22Rv1 (cell line): ENCODE data around the gene RREB1.

Experiments
- H3K27ac ChIP-seq: fragments of 450-650 bp; 2 replicates; pipeline ENCODE4 v1.5.1; 2017
- CTCF ChIP-seq: fragments of 450-650 bp; IDR thresholded peaks from 2 replicates; pipeline ENCODE4 v1.5.1; 2017; ENCODE audit warnings: mild to moderate bottlenecking
- ZFX ChIP-seq: fragments of 450-650 bp; IDR thresholded peaks from 2 replicates; pipeline ENCODE4 v1.6.1; 2017; ENCODE audit warnings: antibody characterized with exemption, borderline replicate concordance

RREB1 gene

GRCh38 chr6:7267466-7268091 is 159.8 kb downstream of the RREB1 start:
- TF ChIP-seq ZFX (no peak), CTCF (no peak)
- H3K27ac ChIP-seq = no peak overlapping the region

- H3K27ac ChIP-seq = no peak overlapping the region
- TF ChIP-seq ZFX = no peak
- TF ChIP-seq CTCF = no peak
These were observed 160.6 kb downstream of the RREB1 start for GRCh38 chr6:7268362-7268761.

GRCh38 chr6:7268816-7269555 is 161.2 kb downstream of the RREB1 start:
- TF ChIP-seq ZFX = no peak
- no peak for TF ChIP-seq CTCF
- no peak overlapping the region for H3K27ac ChIP-seq

- TF ChIP-seq ZFX (no peak), CTCF (no peak)
- H3K27ac ChIP-seq = no peak overlapping the region
These were observed 162.1 kb downstream of the RREB1 start for GRCh38 chr6:7269816-7270215.

GRCh38 chr6:7270320-7271204 is 162.8 kb downstream of the RREB1 start:
- TF ChIP-seq CTCF (no peak), ZFX (no peak)
- H3K27ac ChIP-seq = no peak overlapping the region

GRCh38 chr6:7271205-7271534 is 163.4 kb downstream of the RREB1 start:
- no peak overlapping the region for H3K27ac ChIP-seq
- TF ChIP-seq CTCF = no peak
- no peak for TF ChIP-seq ZFX
